Measurements from ENCODE around the gene TES.

DNA sequence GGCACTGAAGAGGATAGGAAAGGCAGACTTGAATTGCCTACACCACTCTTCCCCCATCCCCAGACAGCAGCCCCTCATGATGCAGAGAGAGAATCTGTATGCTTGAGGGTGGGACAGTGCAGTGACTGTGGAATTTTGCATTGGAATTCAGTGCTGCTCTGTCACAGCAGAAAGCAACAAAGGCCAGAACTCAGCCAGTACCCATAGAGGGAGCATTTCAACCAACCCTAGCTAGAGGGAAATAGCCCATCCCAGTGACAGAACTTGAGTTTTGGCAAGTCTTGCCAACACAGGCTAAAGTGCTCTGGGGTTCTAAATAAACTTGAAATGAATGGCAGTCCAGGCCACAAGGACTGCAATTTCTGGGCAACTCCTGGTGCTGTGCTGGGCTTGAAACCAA lies 80.4 kb downstream of the TES start:
- TF ChIP-seq JUND (IDR thresholded peaks at IDR 0.05) = no peak
- no peak for TF ChIP-seq NR2F2 (IDR thresholded peaks at IDR 0.05)
- TF ChIP-seq, protein P1, sequence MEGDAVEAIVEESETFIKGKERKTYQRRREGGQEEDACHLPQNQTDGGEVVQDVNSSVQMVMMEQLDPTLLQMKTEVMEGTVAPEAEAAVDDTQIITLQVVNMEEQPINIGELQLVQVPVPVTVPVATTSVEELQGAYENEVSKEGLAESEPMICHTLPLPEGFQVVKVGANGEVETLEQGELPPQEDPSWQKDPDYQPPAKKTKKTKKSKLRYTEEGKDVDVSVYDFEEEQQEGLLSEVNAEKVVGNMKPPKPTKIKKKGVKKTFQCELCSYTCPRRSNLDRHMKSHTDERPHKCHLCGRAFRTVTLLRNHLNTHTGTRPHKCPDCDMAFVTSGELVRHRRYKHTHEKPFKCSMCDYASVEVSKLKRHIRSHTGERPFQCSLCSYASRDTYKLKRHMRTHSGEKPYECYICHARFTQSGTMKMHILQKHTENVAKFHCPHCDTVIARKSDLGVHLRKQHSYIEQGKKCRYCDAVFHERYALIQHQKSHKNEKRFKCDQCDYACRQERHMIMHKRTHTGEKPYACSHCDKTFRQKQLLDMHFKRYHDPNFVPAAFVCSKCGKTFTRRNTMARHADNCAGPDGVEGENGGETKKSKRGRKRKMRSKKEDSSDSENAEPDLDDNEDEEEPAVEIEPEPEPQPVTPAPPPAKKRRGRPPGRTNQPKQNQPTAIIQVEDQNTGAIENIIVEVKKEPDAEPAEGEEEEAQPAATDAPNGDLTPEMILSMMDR (IDR thresholded peaks at IDR 0.05; ENCODE audit: low read depth, low read length, missing input control) = no peak
- TF ChIP-seq HNF4A (conservative IDR thresholded peaks at IDR 0.05) = no peak
- peak; percentile 8 to 22 for TF ChIP-seq RAD21 (IDR thresholded peaks at IDR 0.05)
- TF ChIP-seq, protein P2, sequence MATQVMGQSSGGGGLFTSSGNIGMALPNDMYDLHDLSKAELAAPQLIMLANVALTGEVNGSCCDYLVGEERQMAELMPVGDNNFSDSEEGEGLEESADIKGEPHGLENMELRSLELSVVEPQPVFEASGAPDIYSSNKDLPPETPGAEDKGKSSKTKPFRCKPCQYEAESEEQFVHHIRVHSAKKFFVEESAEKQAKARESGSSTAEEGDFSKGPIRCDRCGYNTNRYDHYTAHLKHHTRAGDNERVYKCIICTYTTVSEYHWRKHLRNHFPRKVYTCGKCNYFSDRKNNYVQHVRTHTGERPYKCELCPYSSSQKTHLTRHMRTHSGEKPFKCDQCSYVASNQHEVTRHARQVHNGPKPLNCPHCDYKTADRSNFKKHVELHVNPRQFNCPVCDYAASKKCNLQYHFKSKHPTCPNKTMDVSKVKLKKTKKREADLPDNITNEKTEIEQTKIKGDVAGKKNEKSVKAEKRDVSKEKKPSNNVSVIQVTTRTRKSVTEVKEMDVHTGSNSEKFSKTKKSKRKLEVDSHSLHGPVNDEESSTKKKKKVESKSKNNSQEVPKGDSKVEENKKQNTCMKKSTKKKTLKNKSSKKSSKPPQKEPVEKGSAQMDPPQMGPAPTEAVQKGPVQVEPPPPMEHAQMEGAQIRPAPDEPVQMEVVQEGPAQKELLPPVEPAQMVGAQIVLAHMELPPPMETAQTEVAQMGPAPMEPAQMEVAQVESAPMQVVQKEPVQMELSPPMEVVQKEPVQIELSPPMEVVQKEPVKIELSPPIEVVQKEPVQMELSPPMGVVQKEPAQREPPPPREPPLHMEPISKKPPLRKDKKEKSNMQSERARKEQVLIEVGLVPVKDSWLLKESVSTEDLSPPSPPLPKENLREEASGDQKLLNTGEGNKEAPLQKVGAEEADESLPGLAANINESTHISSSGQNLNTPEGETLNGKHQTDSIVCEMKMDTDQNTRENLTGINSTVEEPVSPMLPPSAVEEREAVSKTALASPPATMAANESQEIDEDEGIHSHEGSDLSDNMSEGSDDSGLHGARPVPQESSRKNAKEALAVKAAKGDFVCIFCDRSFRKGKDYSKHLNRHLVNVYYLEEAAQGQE (IDR thresholded peaks at IDR 0.05) = no peak
- no peak for TF ChIP-seq EGR1 (IDR thresholded peaks at IDR 0.05; ENCODE audit: low read depth in 2 of 2)
- TF ChIP-seq GABPA (IDR thresholded peaks at IDR 0.05 in 1 of 2, conservative IDR thresholded peaks at IDR 0.05 in 1 of 2) = no peak
- no peak for TF ChIP-seq HNF4G (IDR thresholded peaks at IDR 0.05)
- no peak for TF ChIP-seq TAF1 (conservative IDR thresholded peaks at IDR 0.05)
- TF ChIP-seq, protein P3, sequence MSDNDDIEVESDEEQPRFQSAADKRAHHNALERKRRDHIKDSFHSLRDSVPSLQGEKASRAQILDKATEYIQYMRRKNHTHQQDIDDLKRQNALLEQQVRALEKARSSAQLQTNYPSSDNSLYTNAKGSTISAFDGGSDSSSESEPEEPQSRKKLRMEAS (IDR thresholded peaks at IDR 0.05) = no peak
- no peak for TF ChIP-seq YY1 (IDR thresholded peaks at IDR 0.05)

Measured in liver (tissue), 3 donors.